Esophagus squamous epithelium (tissue), 5 donors: ENCODE data around the gene LDLR. TPM values are rescaled to one million over a fixed set of nuclear protein-coding genes. Genes with fewer than 3 reads are reported as not detected.

ENCODE experiments used
- DNase-seq: peaks from one replicate; lab custom pipeline; 2025; lab: John Stamatoyannopoulos, UW
- H3K27ac ChIP-seq, 4 donors: fragments of 200-600 bp; sonication (generic); one replicate each; pipeline ENCODE4 v1.5.1; 2016 to 2019; ENCODE audit warnings: mild to moderate bottlenecking in 1 of 4
- H3K27me3 ChIP-seq, 4 donors: fragments of 200-600 bp; sonication (generic); 1 replicate in 3 of 4; 2 replicates in 1 of 4; pipeline versions ENCODE4 v1.5.1 to v1.6.0; 2017 to 2021; ENCODE audit warnings: antibody characterized with exemption in 1 of 4
- H3K36me3 ChIP-seq, 3 donors: fragments of 200-600 bp; sonication (generic); one replicate each; pipeline ENCODE4 v1.5.1; 2016 to 2019
- H3K4me1 ChIP-seq, 3 donors: fragments of 200-600 bp; sonication (generic); one replicate each; pipeline ENCODE4 v1.5.1; 2017 to 2019
- H3K4me3 ChIP-seq, 4 donors: fragments of 200-600 bp; sonication (generic); 1 replicate in 3 of 4; 2 replicates in 1 of 4; pipeline ENCODE4 v1.5.1; 2016 to 2019; ENCODE audit warnings: mild to moderate bottlenecking in 2 of 4, moderate library complexity in 1 of 4
- H3K9me3 ChIP-seq, 3 donors: fragments of 200-600 bp; sonication (generic); one replicate each; pipeline ENCODE4 v1.5.1; 2016 to 2019
- CTCF ChIP-seq, 6 experiments: fragments of 450-650 bp in 4 of 6; fragments of 200-600 bp in 2 of 6; sonication (generic) in 2 of 6; IDR thresholded peaks; one replicate each; pipeline ENCODE4 v1.5.1; 2016 to 2019; ENCODE audit warnings: antibody characterized with exemption in 6 of 6, mild to moderate bottlenecking in 4 of 6, moderate library complexity in 4 of 6
- POLR2A ChIP-seq, 4 donors: fragments of 450-650 bp; IDR thresholded peaks; one replicate each; pipeline ENCODE4 v1.6.1; 2017; ENCODE audit warnings: antibody characterized with exemption in 4 of 4, mild to moderate bottlenecking in 4 of 4, moderate library complexity in 3 of 4
- WGBS, 2 donors: methylation state at CpG; one replicate each; pipeline ENCODE4 v1.1.5; 2018; 5-methylcytosine and 5-hydroxymethylcytosine counted together
- intact Hi-C: fragments of 100-400 bp; cut with DNase I; formaldehyde crosslinking; loops from one replicate; pipeline ENCODE4 v1.15.0; 2022
- total RNA-seq, 4 donors: library from RNA; depleted of rRNA; stranded (reverse); fragments of >200 nt; gene quantifications; one replicate each; pipeline ENCODE4 v1.1.0, GENCODE V29; 2016
- donor health status: DM: yes; HTN: yes; CAD: no.

LDLR gene
- total RNA-seq, 4 donors from 2014 or later, result 58.9 to 207 (median 149) TPM

DNA sequence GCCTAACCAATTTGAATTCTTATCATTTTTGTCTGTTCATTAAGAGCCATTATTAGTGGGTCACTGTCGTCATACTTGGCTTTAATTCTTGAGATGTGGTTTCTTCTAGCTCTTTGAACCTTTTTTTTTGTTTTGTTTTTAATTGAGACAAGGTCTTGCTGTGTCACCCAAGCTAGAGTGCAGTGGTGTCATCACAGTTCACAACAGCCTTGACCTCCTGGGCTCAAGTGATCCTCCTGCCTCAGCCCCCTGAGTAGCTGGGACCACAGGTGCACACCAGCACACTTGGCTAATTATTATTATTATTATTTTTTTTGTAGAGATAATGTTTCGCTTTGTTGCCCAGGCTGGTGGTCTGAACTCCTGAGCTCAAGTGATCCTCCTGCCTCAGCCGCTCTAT, 25.8 kb upstream of the LDLR start:
- intact Hi-C loops, result no loop called here
- Histone ChIP-seq H3K27ac (peak overlapping the region in 1 of 4 donors; percentile 17), H3K9me3 (no peaks in the 10 kb centered on the region), H3K36me3 (peaks cover 15 to 88% (median 16%) of the 10 kb centered on the region in 3 donors), H3K4me1 (peaks cover 0 to 9% (median 0%) of the 10 kb centered on the region in 3 donors), H3K27me3 (no peaks in the 10 kb centered on the region), H3K4me3 (no peak overlapping the region)
- no peak for TF ChIP-seq CTCF (IDR thresholded peaks at IDR 0.05)
- no peak for TF ChIP-seq POLR2A (IDR thresholded peaks at IDR 0.05)
- DNase-seq, result no peak
- WGBS, 2 donors, result 83 to 97% methylated on average over 3 of the region's 3 CpGs

DNA sequence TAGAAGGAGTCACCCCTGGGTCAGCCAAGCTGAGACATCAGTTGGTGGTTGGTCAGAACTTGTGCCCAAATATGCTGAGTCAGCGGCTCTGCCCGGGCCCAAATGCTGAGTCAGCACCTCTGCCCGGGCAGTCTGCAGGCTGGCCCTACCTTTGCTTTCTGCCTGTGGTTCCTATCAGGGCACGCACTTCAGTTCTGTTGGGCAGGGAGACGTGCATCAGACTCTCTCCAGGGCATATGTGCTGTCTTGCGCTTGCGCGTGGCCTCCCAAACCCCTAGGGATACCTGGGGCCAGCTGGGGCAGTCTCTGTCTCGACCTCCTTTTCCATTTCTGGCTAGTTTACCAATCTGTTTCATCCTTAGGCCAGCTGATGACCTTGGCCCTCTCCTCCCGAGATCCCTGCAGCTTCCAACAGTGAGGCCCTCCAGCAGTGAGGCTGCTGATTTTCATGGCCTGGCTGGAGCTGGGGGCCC, 24.4 kb upstream of the LDLR start:
- Histone ChIP-seq H3K27ac (peak overlapping the region in 3 of 4 donors; percentile 49 to 72 (median 71)), H3K9me3 (no peaks in the 10 kb centered on the region), H3K4me1 (peaks cover 0 to 9% (median 0%) of the 10 kb centered on the region in 3 donors), H3K27me3 (no peaks in the 10 kb centered on the region), H3K36me3 (peaks cover 11 to 74% (median 15%) of the 10 kb centered on the region in 3 donors), H3K4me3 (no peak overlapping the region)
- intact Hi-C loops, result no loop called here
- 46 to 53% methylated on average over 6 to 8 of the region's 10 CpGs for WGBS, 2 donors
- TF ChIP-seq POLR2A (IDR thresholded peaks at IDR 0.05), result no peak
- peak in 1 of 6 experiments; percentile 5 for TF ChIP-seq CTCF (IDR thresholded peaks at IDR 0.05)
- DNase-seq, result no peak

GRCh38 chr19:11066326-11066725, 22.9 kb upstream of the LDLR start:
- intact Hi-C loops, result no loop called here
- Histone ChIP-seq H3K36me3 (peaks cover 0 to 60% (median 5%) of the 10 kb centered on the region in 3 donors), H3K27ac (no peak overlapping the region), H3K9me3 (no peaks in the 10 kb centered on the region), H3K4me1 (peaks cover 0 to 9% (median 0%) of the 10 kb centered on the region in 3 donors), H3K27me3 (no peaks in the 10 kb centered on the region), H3K4me3 (no peak overlapping the region)
- no peak for TF ChIP-seq POLR2A (IDR thresholded peaks at IDR 0.05)
- no peak for TF ChIP-seq CTCF (IDR thresholded peaks at IDR 0.05)
- 100% methylated on average over 2 of the region's 5 CpGs for WGBS, 2 donors
- DNase-seq, result no peak

DNA sequence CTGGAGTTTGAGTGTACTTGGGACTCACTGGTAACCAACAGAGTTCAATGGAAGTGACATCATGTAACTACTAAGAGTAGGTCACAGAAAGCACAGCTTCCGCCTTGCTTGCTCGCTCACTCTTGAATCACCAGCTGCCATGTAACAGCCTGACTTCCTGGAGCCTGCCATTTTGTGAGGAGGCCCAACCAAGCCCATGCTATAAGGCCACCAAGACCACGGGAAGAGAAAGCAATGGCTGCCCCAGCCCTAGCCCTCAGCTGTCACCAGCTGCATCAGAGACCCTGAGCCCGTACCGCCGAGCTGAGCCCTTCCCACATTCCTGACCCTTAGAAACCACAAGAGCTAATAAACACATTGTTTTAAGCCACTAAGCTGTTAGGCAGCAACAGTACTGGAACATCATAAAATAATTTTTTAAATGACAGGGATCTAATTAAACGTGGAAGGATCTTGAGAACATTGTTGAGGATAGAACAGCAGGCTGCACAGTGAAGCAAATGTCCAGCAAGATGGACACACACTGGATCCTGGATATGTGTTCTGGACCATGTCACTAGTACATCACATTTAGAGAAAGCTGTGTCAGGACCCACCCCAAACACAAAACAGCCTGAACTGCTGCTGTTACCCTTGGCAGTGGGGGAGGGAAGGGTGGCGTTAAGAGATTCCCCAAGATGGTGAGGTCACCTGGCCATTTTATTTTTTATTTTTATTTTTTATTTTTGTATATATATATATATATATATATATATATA, 21.7 kb upstream of the LDLR start:
- Histone ChIP-seq H3K36me3 (peaks cover 0 to 48% (median under 1%) of the 10 kb centered on the region in 3 donors), H3K27ac (no peak overlapping the region), H3K9me3 (no peaks in the 10 kb centered on the region), H3K4me3 (no peak overlapping the region), H3K4me1 (peaks cover 0 to 9% (median 0%) of the 10 kb centered on the region in 3 donors), H3K27me3 (no peaks in the 10 kb centered on the region)
- WGBS, 2 donors, result 90 to 97% methylated on average over 6 of the region's 8 CpGs
- TF ChIP-seq POLR2A (IDR thresholded peaks at IDR 0.05) (no peak), CTCF (IDR thresholded peaks at IDR 0.05) (no peak)
- DNase-seq, result no peak
- intact Hi-C loops, result no loop called here

DNA sequence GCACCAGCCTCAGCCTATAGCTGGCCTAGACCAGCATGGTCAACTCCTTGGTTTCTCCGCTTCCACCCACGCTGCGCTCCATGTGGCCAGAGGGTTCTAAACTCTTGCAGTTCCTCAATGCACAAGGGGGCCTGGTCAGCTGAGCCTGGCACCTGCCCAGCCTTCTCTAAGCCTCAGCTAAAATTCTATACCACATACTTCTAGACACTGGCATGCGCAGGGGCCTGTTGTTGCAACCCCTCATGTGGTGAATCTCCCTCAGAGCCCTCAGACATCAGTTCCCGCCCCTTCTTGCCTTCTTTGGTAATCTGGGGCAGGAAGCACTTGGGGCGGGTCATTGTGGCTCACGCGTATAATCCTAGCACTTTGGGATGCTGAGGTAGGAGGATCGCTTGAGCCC, 19.7 kb upstream of the LDLR start:
- Histone ChIP-seq H3K4me1 (peaks cover 0 to 15% (median 0%) of the 10 kb centered on the region in 3 donors), H3K4me3 (no peak overlapping the region), H3K9me3 (no peaks in the 10 kb centered on the region), H3K27me3 (no peaks in the 10 kb centered on the region), H3K27ac (no peak overlapping the region), H3K36me3 (peaks cover 0 to 28% (median 0%) of the 10 kb centered on the region in 3 donors)
- DNase-seq, result no peak
- TF ChIP-seq CTCF (IDR thresholded peaks at IDR 0.05) (no peak), POLR2A (IDR thresholded peaks at IDR 0.05) (no peak)
- intact Hi-C loops, result no loop called here
- 81 to 97% methylated on average over 5 to 7 of the region's 9 CpGs for WGBS, 2 donors
